G401.6 (cell line): ENCODE measurements around the gene PPP3R1.

Source experiments
- FAIRE-seq: peaks from 2 replicates; lab custom pipeline; 2012; peaks lifted over from hg19 to GRCh38; lab: Jason Lieb, UNC

PPP3R1 gene

GRCh38 chr2:68230241-68231060 is 21.9 kb downstream of the PPP3R1 start:
- FAIRE-seq, result no peak

GRCh38 chr2:68226794-68227193 is 25.5 kb downstream of the PPP3R1 start:
- peak; percentile 51 for FAIRE-seq

- FAIRE-seq, result peak; percentile 74
Measured at GRCh38 chr2:68225119-68225632, 27.2 kb downstream of the PPP3R1 start.

- no peak for FAIRE-seq
Measured at GRCh38 chr2:68223419-68223818, 28.9 kb downstream of the PPP3R1 start.

- FAIRE-seq, result no peak
Measured at GRCh38 chr2:68222287-68222686, 30.0 kb downstream of the PPP3R1 start.

- peak; percentile 51 for FAIRE-seq
Measured at GRCh38 chr2:68218343-68218901, 33.9 kb downstream of the PPP3R1 start.

GRCh38 chr2:68217729-68218128 is 34.6 kb downstream of the PPP3R1 start:
- FAIRE-seq, result peak; percentile 46

- peak; percentile 67 for FAIRE-seq
Measured at GRCh38 chr2:68216454-68217310, 35.6 kb downstream of the PPP3R1 start.

GRCh38 chr2:68214381-68214780 is 38.0 kb downstream of the PPP3R1 start:
- FAIRE-seq, result no peak

- no peak for FAIRE-seq
Measured at GRCh38 chr2:68206793-68207192, 45.5 kb downstream of the PPP3R1 start.

- FAIRE-seq, result no peak
Measured at GRCh38 chr2:68203587-68203986, 48.7 kb downstream of the PPP3R1 start.

- FAIRE-seq, result no peak
Measured at GRCh38 chr2:68200157-68200787, 52.1 kb downstream of the PPP3R1 start.

- no peak for FAIRE-seq
Measured at GRCh38 chr2:68196120-68196716, 56.1 kb downstream of the PPP3R1 start.

GRCh38 chr2:68195096-68195495 is 57.2 kb downstream of the PPP3R1 start:
- FAIRE-seq, result no peak

GRCh38 chr2:68193787-68194372 is 58.5 kb downstream of the PPP3R1 start:
- FAIRE-seq, result peak; percentile 17

- no peak for FAIRE-seq
Measured at GRCh38 chr2:68193144-68193543, 59.2 kb downstream of the PPP3R1 start.

- no peak for FAIRE-seq
Measured at GRCh38 chr2:68190991-68191731, 61.2 kb downstream of the PPP3R1 start.

- FAIRE-seq, result no peak
Measured at GRCh38 chr2:68189991-68190784, 62.1 kb downstream of the PPP3R1 start.

- FAIRE-seq, result no peak
Measured at GRCh38 chr2:68188831-68189230, 63.5 kb downstream of the PPP3R1 start.

GRCh38 chr2:68187329-68187728 is 65.0 kb downstream of the PPP3R1 start:
- peak; percentile 51 for FAIRE-seq
